Measurements from ENCODE around the gene BCAS3. TPM values are rescaled to one million over a fixed set of nuclear protein-coding genes. Genes with fewer than 3 reads are reported as not detected.

BCAS3 gene
- total RNA-seq, 2 donors from 2014 or later, result 28.0 to 37.7 TPM

GRCh38 chr17:60923000-60923399 is 245.3 kb downstream of the BCAS3 start:
- WGBS, 2 experiments (ENCODE audit: insufficient coverage in 1 of 2, insufficient read length in 1 of 2), result 86% methylated on average over 1 of the region's 1 CpG; no CpG with 5 or more reads in 1 of the 2 experiments
- Mint-ChIP-seq H3K9me3 (peaks cover 2% of the 10 kb centered on the region), H3K4me3 (no peak overlapping the region), H3K27ac (no peak overlapping the region), H3K4me1 (peaks cover 9% of the 10 kb centered on the region), H3K27me3 (ENCODE audit: insufficient read depth) (no peaks in the 10 kb centered on the region), H3K36me3 (ENCODE audit: low read depth) (peaks cover 7% of the 10 kb centered on the region)
- TF ChIP-seq CTCF (conservative IDR thresholded peaks at IDR 0.05), result no peak
- Histone ChIP-seq H3K9ac (ENCODE audit: extremely low read depth, low read length, poor library complexity, severe bottlenecking) (no peak overlapping the region), H3K36me3 (ENCODE audit: control insufficient read depth, insufficient read depth, low read length) (no peaks in the 10 kb centered on the region), H3K4me3 (ENCODE audit: low read length) (no peak overlapping the region), H3K27me3 (ENCODE audit: control insufficient read depth, insufficient read depth, low read length, poor library complexity, severe bottlenecking) (no peaks in the 10 kb centered on the region), H3K9me3 (ENCODE audit: control insufficient read depth, low read length) (no peaks in the 10 kb centered on the region), H3K27ac (ENCODE audit: low read depth, low read length) (no peak overlapping the region), H3K4me1 (ENCODE audit: control insufficient read depth, insufficient read depth, low read length) (no peaks in the 10 kb centered on the region)
- DNase-seq, result no peak

- Histone ChIP-seq H3K4me3 (ENCODE audit: low read length) (no peak overlapping the region), H3K36me3 (ENCODE audit: control insufficient read depth, insufficient read depth, low read length) (no peaks in the 10 kb centered on the region), H3K27me3 (ENCODE audit: control insufficient read depth, insufficient read depth, low read length, poor library complexity, severe bottlenecking) (no peaks in the 10 kb centered on the region), H3K9ac (ENCODE audit: extremely low read depth, low read length, poor library complexity, severe bottlenecking) (no peak overlapping the region), H3K4me1 (ENCODE audit: control insufficient read depth, insufficient read depth, low read length) (no peaks in the 10 kb centered on the region), H3K27ac (ENCODE audit: low read depth, low read length) (no peak overlapping the region), H3K9me3 (ENCODE audit: control insufficient read depth, low read length) (no peaks in the 10 kb centered on the region)
- Mint-ChIP-seq H3K4me1 (peaks cover 4% of the 10 kb centered on the region), H3K4me3 (no peak overlapping the region), H3K27ac (no peak overlapping the region), H3K9me3 (no peaks in the 10 kb centered on the region), H3K27me3 (ENCODE audit: insufficient read depth) (no peaks in the 10 kb centered on the region), H3K36me3 (ENCODE audit: low read depth) (no peaks in the 10 kb centered on the region)
- WGBS, 2 experiments (ENCODE audit: insufficient coverage in 1 of 2, insufficient read length in 1 of 2), result 100% methylated on average over 1 of the region's 3 CpGs
- TF ChIP-seq CTCF (conservative IDR thresholded peaks at IDR 0.05), result no peak
- DNase-seq, result no peak
Measured at GRCh38 chr17:60926466-60927183, 249.0 kb downstream of the BCAS3 start.

GRCh38 chr17:60933739-60934138 is 256.1 kb downstream of the BCAS3 start:
- WGBS, 2 experiments (ENCODE audit: insufficient coverage in 1 of 2, insufficient read length in 1 of 2), result 80 to 91% methylated on average over 1 to 2 of the region's 2 CpGs
- H3K27ac ChIP-seq (ENCODE audit: low read depth, low read length), result no peak overlapping the region
- H3K4me3 Mint-ChIP-seq, result no peak overlapping the region

More at GRCh38 chr17:60933739-60934138, 256.1 kb downstream of the BCAS3 start:
- Mint-ChIP-seq H3K27ac (no peak overlapping the region), H3K4me1 (no peaks in the 10 kb centered on the region), H3K27me3 (ENCODE audit: insufficient read depth) (no peaks in the 10 kb centered on the region), H3K9me3 (no peaks in the 10 kb centered on the region), H3K36me3 (ENCODE audit: low read depth) (no peaks in the 10 kb centered on the region)
- no peak for DNase-seq
- no peaks in the 10 kb centered on the region for H3K36me3 ChIP-seq (ENCODE audit: control insufficient read depth, insufficient read depth, low read length)
- no peaks in the 10 kb centered on the region for H3K4me1 ChIP-seq (ENCODE audit: control insufficient read depth, insufficient read depth, low read length)
- H3K4me3 ChIP-seq (ENCODE audit: low read length), result no peak overlapping the region
- no peak overlapping the region for H3K9ac ChIP-seq (ENCODE audit: extremely low read depth, low read length, poor library complexity, severe bottlenecking)
- no peaks in the 10 kb centered on the region for H3K27me3 ChIP-seq (ENCODE audit: control insufficient read depth, insufficient read depth, low read length, poor library complexity, severe bottlenecking)
- no peaks in the 10 kb centered on the region for H3K9me3 ChIP-seq (ENCODE audit: control insufficient read depth, low read length)
- no peak for TF ChIP-seq CTCF (conservative IDR thresholded peaks at IDR 0.05)
